ENCODE measurements around the gene TNS3.

Gene TNS3

GRCh38 chr7:47346377-47346914 is 235.5 kb downstream of the TNS3 start:
- DNase-seq (ENCODE audit: low read depth) = no peak

- DNase-seq (ENCODE audit: low read depth) = no peak
Observed at GRCh38 chr7:47345857-47346298, 236.0 kb downstream of the TNS3 start.

GRCh38 chr7:47344171-47344955 is 237.5 kb downstream of the TNS3 start:
- no peak for DNase-seq (ENCODE audit: low read depth)

- no peak for DNase-seq (ENCODE audit: low read depth)
Observed at GRCh38 chr7:47343061-47343455, 238.9 kb downstream of the TNS3 start.

DNA sequence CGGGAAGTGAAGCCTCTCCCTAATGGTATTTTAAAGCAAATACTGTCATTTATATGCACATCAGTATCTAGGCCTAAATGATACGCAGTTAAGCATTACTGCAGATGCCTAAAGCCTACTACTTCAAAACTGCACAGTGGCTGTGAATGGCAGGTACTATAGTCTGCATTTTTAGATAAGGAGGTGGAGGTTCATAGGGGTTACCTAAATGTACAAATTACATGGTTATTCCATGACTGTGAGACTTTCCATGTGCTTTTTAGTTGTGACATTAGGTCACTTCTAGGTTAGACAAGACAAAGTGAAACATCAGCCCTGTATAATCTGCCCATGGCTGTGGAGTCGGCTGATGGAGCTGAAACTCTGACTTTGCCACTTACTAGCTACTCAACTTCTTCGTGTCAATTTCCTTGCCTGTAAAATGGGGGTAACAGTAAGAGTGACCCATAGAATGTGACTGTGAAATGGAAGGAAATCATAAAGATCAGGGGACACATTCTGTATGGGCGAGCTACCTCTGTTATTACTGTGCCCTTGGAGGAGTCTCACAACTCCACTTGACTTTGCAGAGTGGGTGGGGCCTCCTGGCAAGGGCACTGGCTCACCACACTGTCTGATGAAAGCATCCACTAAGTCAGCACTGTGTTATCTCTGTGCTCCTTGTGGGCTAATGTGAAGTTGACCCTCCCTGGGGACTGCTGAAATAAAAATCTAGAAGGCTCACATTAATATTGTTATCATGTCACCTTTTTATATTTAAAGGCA is 239.4 kb downstream of the TNS3 start:
- DNase-seq (ENCODE audit: low read depth) = no peak

GRCh38 chr7:47340517-47340916 is 241.4 kb downstream of the TNS3 start:
- no peak for DNase-seq (ENCODE audit: low read depth)

- no peak for DNase-seq (ENCODE audit: low read depth)
Observed at GRCh38 chr7:47338026-47338425, 243.9 kb downstream of the TNS3 start.

DNA sequence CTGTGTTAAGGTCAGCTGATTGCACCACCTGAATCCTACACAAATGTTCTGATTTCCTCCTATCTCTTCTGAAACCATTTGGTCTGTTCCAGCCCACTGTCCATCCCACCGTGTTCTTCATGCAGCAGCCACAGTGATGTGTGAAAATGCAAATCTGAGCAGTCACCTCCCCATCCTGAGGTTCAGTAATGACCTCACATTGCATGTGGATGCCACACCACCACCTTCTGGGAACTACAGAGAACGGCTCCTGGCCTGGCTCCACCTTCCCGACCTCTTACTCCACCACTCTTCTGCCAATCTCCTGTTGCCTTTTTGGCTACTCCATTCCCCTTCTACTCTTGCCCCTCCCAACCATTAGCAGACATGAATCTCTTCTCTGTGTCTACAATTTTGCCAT is 244.4 kb downstream of the TNS3 start:
- no peak for DNase-seq (ENCODE audit: low read depth)

DNA sequence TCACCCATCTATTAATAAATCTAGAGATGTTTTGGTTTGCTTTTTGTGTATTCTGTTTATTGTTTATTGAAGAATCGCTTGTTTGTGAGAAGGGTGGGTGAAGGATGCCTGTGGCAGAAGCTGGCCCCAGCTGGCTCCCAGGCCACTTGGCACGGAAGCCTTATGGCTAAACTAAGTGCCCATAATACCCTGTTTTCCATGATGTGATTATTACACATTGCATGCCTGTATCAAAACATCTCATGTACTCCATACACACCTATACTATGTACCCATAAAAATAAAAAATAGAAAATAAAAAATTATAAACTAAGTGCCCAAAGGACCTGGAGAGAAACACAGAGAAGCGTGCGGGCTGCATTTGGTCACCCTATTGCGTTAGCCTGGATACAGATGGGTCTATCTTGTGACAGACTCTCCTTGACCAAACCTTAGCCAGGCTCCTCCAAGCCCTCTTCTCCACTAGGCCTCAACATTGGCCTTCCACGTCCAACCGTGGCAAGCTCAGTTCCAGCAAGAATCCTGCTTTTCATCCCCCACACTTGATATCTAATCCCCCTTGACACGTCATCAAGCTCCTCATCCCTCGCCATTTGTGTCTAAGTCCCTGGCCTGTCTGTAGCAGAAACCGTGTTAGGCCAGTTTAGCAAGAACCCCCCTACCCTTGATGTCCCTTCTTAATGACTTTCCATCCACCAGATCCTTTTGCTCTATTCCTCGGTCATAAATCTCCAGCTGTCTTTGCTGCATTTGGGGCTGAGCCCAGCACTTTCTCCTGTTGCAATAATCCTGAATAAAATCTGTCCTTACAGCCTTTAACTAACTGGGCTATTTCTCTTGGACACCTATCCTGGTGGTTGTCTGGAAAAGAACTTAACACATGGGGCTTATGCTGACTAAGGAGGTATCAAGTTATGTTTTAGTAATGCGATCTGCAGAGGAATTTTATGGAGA is 245.2 kb downstream of the TNS3 start:
- no peak for DNase-seq (ENCODE audit: low read depth)

- no peak for DNase-seq (ENCODE audit: low read depth)
Observed at GRCh38 chr7:47335557-47336471, 246.1 kb downstream of the TNS3 start.

GRCh38 chr7:47335071-47335470 is 246.8 kb downstream of the TNS3 start:
- DNase-seq (ENCODE audit: low read depth) = no peak

DNA sequence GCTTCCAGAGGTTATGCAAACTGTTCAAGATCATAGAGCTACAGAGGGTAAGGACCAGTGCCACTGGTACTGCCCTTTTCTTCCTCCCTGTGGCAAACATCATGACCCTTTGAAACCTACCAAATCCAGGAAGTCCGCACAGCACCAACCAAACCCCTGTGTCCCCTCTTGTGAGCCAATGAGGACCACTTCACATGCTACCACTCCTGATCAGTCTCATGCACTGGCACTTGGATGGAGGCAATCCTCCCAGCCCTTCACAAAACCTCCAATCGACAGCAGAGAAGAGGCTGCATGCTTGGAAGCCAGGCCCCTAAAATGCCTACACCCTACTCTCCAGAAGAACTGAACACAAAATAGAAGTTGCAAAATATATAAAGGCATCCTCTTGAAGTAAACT is 248.0 kb downstream of the TNS3 start:
- DNase-seq (ENCODE audit: low read depth) = no peak

- no peak for DNase-seq (ENCODE audit: low read depth)
Observed at GRCh38 chr7:47333554-47333887, 248.4 kb downstream of the TNS3 start.

DNA sequence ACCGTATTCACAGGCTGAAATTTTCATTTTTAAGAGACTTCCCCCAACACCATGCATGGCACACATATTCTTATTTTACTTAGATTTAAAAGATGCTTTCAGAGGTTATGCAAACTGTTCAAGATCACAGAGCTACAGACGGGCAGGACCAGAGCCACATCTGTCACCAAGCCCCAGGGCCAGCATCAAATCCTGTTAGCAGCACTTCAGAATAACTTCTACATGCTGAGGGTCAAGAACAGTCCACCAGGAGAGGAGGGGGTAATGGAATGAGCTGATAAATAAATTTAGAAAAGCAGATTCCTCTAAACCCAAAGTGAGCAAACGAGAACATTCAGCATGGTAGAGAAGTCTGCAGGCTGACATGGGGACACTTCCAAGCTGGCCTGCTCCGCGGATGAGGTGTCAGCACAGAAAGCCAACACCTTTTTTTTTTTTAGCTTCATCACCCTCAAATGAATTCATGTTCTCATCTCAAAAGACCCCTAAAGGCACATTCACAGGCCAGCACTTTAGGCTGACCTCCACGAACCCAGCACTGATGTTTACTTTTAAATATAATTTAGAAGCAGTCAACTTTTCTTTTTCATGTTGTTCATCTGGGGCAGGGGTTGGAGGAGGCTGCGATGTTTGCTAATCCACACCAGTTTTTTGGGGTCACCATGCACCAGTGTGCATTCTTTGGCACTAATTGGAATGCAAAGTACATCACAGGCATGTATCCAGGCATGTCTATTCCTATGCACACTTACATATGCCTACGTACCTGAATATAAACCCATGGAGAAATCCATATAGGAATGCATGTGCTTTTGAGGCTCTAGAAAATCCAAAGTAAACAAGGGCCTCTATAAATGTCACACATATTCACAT is 249.0 kb downstream of the TNS3 start:
- DNase-seq (ENCODE audit: low read depth) = no peak

- no peak for DNase-seq (ENCODE audit: low read depth)
Observed at GRCh38 chr7:47332213-47332612, 249.7 kb downstream of the TNS3 start.

DNA sequence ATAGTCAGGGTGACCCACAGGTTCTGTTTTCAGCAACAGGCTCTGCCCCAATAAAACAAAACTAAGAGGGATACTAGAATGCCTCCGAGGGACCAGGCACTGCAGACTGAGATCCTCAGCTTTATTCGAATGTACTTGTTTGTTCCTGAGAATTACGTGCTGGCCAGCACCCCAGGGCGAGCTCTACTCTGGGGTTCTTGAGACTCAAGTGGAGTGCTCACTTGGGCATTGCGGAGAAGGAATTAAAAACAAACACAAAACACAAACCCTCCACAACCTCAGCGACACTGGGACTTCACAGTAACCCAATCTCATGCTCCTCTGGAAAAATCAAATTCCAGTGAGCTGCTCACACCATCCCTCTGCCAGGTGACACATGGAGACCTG is 250.7 kb downstream of the TNS3 start:
- no peak for DNase-seq (ENCODE audit: low read depth)

DNA sequence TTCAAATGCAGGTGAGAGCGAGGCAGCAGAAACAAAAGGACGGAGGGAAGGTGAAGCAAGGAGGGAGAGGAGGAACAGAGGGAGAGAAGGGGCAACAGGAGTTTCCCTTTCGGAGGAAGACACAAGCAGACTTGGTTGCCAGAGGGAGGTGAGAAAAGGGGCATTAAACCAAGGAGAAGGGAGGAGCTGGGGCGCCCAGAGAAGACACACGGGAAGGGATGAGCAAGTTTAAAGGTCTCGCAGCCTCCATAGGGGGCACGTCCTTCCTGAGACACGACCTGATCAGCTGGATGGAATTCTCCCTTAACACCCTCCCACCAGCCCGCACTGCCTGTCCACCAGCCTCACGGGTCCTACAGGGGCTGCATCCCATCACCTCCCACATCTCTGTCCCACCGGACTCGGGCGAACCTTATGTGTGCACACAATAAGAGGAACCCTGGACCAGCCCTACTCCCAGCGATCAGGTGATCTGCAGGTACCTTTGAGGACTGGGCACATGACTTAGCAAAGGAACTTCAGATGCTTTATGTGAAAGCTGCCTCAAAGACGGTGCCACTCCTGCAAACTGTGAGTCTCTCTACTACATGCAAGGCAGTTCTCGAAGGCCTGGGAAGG is 251.2 kb downstream of the TNS3 start:
- DNase-seq (ENCODE audit: low read depth) = no peak

DNA sequence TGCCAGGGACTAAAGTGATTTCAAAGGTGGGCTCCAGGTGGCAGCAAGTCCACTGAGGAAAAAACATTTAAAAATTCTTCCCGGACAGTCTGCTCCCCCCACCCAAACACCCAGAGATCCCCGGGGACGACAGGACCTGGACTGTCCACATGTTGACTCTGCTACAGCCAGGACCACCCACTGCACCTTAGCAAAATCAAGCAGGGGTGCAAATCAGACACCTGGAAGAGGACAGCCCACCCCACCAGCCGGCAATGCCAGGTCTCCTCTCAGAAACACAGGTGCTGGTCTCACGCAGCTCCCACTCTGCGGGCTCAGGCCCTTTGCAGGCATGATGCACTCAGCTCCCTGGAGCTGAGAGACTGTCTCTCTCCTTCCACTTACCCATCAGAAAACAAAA is 251.9 kb downstream of the TNS3 start:
- no peak for DNase-seq (ENCODE audit: low read depth)

GRCh38 chr7:47329320-47329926 is 252.5 kb downstream of the TNS3 start:
- DNase-seq (ENCODE audit: low read depth) = no peak
